GM18526 (cell line): ENCODE measurements around the gene VAV2.

ENCODE experiments used
- POLR2A ChIP-seq: IDR thresholded peaks from 3 replicates; pipeline ENCODE4 v1.6.1; 2011; ENCODE audit not compliant: insufficient read length; ENCODE audit errors: extremely low read depth

VAV2 gene

DNA sequence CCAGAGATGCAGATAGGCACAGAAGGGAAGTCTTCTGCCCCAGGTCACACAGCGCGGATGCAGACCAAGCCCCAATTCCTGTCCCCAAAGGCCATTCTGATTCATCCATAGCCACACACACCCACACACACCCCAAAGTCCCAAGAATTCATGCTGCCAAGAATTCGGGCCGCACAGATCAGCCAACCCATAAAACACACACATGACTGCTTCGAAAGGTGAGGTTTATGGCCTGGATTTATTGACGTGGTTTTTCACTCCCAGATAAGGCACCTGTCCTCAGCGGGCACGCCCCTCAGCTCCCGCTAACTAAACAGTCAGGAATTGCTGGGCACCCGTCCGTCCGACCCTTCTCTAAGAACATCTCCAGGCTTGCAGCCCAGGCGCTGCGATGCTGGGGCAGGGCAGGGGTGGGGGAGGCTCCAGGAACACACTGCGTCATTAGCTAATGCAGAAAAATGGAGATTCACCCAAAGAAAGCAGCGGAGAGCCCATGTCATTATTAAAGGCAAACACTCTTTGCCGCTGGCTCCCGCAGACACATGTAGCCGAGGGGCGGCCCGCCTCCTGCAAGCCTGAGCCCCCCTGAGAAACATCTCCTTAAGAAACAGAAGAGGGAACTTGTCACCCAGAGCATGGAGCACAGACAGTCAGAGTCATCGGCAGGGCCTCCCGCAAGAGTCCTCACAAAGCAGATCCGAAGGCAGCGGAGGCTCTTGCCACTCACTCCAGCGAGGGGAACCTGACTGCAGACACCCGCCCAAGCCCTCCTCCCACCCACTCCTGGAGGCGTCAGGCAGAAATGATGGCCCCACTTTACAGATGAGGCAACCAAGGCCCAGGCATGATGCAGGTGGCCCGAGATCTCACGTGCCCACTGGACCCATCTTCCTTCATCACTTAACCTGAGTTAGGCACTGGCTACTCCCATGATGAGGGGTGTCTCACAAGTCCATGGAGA, 19.9 kb downstream of the VAV2 start:
- TF ChIP-seq POLR2A = no peak

DNA sequence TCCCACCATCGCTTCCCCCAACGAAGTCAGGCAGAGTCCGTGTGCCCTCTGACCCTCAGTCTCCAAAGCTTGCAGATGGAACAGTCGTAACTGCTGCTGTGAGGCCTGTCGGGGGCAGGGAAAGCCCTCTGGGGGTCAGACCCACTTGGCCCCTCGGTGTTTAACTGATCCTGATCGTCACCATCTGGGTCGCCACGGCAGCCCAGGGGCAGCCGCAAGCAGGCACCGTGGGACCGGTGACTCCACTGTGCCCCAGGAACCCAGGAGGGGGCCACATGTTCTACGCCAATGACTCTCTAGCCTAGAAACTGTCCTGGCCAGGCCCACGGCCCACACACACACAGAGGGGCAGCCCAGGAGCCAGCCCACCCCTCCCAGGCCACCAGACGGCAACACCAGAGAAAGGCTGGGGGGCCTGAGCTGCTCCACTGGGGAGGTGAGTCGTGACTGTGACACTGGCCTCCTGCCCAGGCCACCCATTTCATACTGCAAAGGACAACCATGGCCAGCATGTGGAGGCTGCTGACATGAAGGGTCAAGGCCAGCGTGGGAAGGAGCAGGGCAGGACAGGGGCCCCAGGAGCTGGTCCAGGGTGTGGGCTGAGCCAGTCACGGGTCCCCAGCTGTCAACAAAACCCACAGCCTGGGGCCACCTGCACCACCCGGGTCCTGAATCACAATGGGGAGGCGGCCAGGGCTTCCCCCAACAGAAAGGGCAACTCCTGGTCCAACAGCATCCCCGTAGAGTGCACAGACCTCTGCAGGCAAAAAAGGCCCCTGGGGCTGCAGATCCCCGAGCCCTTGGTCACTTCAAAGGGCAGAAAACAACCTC, 20.8 kb downstream of the VAV2 start:
- TF ChIP-seq POLR2A = no peak

DNA sequence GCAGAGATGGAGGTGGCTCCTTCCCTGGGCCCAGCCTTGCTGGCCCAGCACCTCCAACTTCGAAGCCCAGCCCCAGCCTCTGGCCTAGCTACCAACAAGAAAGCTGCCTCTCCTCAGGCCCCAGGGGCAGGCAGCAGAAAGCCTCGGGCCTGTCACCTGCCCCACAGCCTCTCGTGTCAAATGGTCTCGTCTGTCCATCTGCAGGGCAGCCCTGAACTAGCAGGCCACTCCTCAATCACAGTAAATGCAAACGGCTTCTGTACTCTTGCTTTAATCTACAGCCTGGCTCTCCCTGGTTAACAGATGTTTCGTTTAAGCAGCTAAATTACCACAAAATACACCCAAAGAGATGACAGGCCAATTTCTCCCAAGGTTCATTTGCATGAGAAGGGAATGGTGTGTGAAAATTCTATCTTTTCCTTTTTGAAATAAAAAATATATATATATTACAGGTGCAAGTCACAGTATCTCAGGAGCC, 21.5 kb downstream of the VAV2 start:
- no peak for TF ChIP-seq POLR2A

DNA sequence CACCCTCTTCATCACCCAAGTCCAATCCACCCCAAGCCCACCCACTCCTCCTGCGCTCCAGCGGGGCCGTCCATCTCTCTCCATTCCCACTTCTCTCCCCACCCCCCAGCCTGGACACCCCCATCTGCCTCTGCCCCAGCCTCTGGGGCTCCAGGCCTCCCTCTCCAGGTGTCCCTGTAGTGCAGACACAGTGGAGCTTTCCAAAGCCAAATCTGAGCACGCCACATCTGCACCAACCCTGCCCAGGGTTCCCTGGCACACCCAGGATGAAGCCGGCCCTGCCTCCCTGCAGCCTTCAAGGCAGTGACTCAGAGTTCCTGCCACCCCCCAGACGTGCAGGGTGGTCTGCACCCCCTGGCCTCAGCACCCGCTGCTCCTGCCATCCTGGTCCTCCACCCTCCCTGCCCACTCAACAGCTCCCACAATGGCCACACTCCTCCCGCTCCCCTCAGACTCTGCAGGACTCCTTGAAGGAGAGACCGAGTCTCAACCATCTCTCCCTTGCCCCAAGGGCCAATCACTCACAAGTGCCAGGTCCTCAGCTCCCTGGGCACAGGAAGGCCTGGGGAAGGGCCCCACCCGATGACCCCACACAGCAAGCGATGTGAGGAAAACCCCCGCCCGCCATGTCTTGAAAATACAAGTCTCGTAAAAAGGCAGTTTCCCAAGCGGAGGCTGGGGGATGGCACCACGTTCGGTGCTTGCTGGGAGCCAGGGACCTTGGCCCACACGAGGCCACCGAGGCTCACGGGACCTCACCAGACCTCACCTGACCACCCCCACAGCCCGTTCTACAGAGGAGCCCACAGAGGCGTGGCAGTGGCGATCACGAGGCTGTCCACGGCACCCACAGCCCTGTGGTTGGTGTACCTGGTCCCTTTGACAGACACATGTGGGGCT, 22.2 kb downstream of the VAV2 start:
- no peak for TF ChIP-seq POLR2A

DNA sequence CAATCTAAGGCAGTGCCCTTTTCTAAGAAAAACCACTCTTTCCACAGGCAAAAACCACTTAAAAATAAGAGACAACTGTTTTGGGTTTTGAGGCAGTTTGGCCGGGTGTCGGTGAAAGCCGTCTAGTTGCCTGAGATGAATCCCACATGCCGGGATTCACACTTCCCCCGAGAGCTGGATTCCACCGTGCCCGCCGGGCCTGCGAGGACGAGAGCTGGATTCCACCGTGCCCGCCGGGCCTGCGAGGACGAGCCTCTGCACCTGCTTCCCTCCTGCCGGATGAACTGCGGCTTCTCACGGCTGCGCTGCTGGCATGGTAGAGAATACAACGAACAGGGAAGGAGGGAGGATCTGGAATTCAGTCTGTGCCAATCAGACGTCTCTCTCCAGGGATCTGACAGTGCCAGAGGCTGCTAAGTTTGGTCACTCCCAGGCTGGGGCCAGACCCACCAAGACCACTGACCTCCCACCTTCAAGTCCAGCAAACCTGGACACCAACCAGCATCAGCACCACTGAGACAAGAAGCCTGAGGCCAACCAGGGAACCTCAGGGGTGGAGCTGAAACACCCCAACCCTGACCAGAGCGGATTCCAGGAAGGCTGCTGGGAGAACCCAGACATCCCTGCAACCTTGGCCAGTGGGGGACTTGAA, 23.0 kb downstream of the VAV2 start:
- no peak for TF ChIP-seq POLR2A

DNA sequence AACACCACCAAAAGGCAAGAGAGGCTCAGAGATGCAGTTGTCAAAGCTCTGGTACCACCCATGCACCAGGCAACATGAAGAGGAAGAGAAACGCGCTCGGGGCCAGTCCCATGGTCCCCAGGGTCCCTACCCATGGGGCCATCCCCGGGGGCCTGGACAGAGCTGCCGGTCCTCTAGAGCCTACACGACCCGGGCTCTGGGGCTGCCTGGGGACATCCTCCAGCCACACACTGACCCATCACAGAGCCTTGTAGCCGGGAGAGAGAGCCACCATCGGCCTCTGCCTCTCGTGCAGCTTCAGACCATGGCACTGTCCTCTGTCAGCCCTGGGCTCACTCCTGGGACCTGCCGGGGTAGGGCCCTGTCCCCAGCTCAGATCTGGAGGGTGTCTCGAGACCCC, 23.7 kb downstream of the VAV2 start:
- no peak for TF ChIP-seq POLR2A

DNA sequence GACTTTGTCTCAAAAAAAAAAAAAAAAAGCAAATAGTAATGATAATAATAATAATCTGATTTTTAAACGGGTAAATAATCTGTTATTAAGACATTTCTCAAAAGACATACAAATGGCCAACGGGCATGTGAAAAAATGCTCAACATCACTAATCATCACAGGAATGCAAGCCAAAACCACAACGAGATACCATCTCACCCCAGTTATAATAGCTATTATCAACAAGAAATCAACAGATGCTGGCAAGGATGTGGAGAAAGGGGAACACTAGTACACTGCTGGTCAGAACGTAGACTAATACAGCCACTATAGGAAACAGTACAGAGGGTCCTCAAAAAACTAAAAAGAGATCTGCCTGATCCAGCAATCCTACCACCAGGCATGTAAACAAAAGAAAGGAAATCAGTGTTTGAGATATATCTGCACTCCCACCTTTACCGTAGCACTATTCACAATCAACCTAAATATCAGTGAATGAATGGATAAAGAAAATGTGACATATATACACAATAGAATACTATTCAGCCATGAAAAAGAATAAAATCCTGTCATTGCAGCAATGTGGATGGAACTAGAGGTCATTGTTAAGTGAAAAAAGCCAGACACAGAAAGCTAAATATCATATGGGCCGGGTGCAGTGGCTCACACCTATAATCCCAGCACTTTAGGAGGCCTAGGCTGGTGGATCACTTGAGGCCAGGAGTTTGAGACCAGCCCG, 24.9 kb downstream of the VAV2 start:
- TF ChIP-seq POLR2A = no peak

DNA sequence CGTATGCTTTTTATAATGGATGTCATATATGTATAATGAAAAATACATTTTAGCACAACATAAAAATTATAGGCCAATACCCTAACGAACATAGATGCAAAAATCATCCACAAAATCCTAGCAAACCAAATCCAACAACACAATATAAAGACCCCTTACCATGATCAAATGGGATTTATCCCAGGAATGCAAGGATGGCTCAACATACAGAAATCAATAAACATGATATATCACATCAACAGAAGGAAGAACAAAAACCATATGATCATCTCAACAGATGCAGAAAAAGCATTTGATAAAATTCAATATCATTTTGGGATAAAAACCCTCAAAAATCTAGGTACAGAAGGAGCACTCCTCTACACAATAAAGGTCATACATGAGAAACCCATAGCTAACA, 27.7 kb downstream of the VAV2 start:
- no peak for TF ChIP-seq POLR2A

DNA sequence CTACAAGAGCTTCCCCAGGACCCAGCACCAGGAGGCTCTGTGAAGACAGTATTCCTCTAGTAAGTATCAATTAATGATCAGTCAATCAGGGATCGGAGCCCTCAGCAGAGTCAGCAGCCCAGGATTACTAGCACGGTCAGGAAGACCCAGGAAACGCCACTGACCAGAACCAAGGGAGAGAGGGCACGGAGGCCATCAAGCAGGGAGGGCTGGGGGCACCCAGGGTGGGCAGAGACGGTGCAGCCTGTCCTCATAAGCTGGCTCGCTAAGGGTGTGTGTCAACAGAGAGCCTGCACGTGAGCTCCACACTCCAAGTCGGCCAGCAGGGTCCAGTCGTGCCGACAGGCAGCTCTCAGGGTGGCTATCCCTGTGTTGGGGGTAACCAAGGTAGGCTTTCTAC, 29.0 kb downstream of the VAV2 start:
- TF ChIP-seq POLR2A = no peak

DNA sequence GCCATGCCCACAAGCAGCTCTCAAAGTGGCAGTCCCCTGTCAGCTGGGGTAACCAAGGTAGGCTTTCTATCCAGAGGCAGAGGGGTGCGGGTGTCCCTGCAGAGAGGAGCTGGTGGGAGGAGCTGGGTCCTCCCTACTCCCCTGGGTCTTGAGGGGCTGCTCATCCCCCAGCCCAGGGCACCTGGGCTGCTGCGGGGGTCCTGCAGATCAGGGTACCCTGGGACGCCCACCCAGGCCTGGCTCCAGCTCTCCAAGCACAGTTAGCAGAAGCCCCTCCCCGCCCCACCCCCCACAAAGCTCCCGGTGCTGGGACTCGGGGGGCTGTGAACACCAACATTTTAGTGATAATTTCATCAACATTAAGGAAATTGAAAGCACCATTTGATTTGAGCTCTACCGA, 29.8 kb downstream of the VAV2 start:
- no peak for TF ChIP-seq POLR2A

DNA sequence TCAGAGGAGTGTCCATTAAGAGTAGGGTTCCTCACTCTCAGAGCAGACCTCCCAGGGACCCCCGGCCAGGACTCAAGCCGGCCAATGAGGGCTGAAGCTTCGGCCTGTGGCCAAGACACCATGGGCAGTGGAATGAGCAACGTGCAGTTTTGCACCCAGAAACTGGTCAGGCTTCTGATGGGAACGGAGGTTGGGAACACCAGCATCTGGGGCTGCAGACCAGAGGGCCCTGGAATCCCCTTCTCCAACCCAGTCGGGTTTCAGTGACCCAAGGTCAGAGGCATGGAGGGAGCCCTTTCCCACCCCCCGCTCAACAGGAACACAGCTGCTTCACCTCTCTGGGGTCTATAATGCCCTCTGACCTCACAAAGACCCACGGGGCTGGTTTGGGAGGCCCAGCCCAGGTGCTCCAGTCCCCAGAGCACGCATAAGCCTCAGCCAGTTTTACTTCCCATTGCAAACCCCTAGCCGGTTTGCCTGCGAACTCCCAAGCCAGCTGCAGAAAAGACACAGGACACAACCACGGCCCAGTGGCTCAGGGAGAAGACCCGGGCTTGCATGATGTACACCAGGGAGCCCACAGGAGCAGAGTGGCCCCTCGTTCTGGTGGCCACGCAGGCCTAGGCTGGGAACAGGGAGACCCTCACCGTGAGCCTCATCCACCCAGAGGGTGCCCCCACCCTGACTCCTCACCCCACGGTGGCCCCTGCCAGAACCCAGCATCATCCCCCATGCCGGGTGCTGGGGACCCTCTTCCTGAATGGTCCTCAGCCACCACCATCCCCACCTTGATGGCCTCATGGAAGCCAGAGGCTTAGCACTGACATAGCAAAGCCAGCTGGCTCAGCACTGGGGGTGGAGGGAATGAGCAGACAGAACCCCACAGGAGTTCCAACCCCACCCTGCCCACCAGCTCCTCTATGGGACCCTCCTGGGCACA, 30.6 kb downstream of the VAV2 start:
- no peak for TF ChIP-seq POLR2A

DNA sequence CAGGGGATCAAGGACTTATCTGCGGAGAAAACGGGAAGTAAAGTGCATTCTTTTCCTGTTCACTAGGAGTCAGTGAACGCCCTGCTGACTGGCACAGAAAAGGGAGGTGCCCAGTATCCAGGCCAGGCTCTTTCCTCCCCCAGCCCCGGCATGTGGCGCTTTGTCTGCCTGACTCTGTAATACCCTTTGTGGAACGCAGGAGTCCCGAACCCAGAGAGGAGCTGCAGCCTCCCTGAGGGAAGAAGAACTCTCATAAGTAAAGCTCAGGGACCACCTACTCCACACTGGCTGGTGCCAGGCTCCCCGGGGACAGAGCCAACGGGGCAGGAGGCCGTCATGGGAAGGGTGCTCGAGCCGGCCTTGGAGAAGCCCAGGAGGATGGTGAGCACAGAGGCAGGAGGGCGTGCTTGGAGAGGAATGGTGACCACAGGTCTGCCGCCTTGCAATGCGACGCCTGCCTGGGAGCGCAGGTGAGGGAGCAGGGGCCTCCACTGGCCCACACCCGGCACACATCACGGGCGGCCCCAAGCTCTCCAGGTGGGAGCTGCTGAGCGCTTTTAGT, 31.5 kb downstream of the VAV2 start:
- TF ChIP-seq POLR2A = no peak

DNA sequence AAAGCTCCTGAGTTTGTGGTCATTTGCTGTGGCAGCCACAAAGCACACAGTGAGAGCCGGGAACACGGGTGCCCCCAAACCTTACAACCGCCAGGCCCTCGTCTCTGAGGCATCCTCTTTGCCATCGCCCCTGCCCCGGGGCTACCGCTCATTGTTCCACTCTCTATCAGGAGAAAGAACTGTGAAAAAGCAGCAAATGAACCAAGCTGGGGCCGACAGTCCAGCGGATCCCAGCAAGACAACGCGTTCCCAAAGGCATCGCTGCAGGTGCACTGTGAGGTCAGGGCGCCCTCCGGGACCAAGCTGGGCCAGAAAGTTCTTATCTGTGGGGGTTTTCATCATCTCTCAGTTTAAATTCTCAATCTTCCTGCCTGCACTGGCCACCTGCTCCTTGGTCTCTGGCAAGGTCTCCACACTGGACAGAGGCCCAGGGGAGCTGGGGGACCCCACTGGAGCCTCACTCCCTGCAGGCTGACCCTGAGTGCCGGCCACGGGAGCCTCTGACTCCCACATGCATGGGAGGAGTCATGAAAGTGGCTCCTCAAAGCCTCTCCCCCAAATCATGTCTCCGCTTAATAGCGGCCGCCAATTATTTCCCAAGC, 32.1 kb downstream of the VAV2 start:
- TF ChIP-seq POLR2A = no peak
